Naive thymus-derived CD8-positive, alpha-beta T cell (primary cell): ENCODE measurements around the gene TEX12. TPM values are rescaled to one million over a fixed set of nuclear protein-coding genes. Genes with fewer than 3 reads are reported as not detected.

Experiments used
- ATAC-seq, 2 donors: fragments of 150-1000 bp; cut with Tn5 transposase in 1 of 2; sonication (Bioruptor Pico), chemical (Tn5 transposase) in 1 of 2; 1 replicate in 1 of 2; 2 replicates in 1 of 2; pipeline ENCODE4 v1.10.0; 2021; ENCODE audit warnings: mild to moderate bottlenecking in 2 of 2, moderate library complexity in 2 of 2
- POLR2A ChIA-PET: fragments of 350-600 bp; sonication (Branson Sonifier 250); formaldehyde crosslinking; loops from one replicate; lab custom pipeline; 2021; ENCODE audit warnings: antibody characterized with exemption; lab: Charles Lee
- DNase-seq, 10 donors: peaks; one replicate each; pipeline versions ENCODE4 v3.0.0 to v3.0.0-alpha.2; 2020 to 2022
- H3K27ac Mint-ChIP-seq, 10 donors: one replicate each; pipeline ENCODE4 v1.8.0; 2020 to 2022; ENCODE audit warnings: mild to moderate bottlenecking in 10 of 10, mixed read lengths in 10 of 10, moderate library complexity in 4 of 10, inconsistent platforms in 1 of 10
- H3K27me3 Mint-ChIP-seq, 5 donors: one replicate each; pipeline ENCODE4 v1.8.0; 2021 to 2022; ENCODE audit warnings: mixed read lengths in 5 of 5
- H3K36me3 Mint-ChIP-seq, 3 donors: one replicate each; pipeline ENCODE4 v1.8.0; 2020 to 2022; ENCODE audit warnings: mixed read lengths in 3 of 3, mild to moderate bottlenecking in 2 of 3, inconsistent platforms in 1 of 3
- H3K4me1 Mint-ChIP-seq, 4 donors: one replicate each; pipeline ENCODE4 v1.8.0; 2021 to 2022; ENCODE audit warnings: mixed read lengths in 4 of 4
- H3K4me3 Mint-ChIP-seq, 10 donors: one replicate each; pipeline ENCODE4 v1.8.0; 2020 to 2022; ENCODE audit warnings: mild to moderate bottlenecking in 10 of 10, mixed read lengths in 10 of 10, moderate library complexity in 6 of 10, inconsistent platforms in 1 of 10
- H3K9me3 Mint-ChIP-seq, 9 donors: one replicate each; pipeline ENCODE4 v1.8.0; 2020 to 2022; ENCODE audit warnings: mixed read lengths in 9 of 9, mild to moderate bottlenecking in 3 of 9, inconsistent platforms in 1 of 9, moderate library complexity in 1 of 9
- polyA plus RNA-seq, 3 donors: library from polyadenylated mRNA; unstranded; fragments of 300-500 nt; fragmentation: Illumina TruSeq; gene quantifications; one replicate each; pipeline ENCODE4 v1.2.3, GENCODE V29; 2021
- total RNA-seq, 8 experiments: library from RNA in 2 of 8; stranded (reverse) in 2 of 8; gene quantifications; one replicate each; pipeline ENCODE4 v1.2.3 and lab custom pipeline; 2021 to 2026

TEX12 gene
- total and polyA plus RNA-seq, 5 experiments from 2014 or later, result 0.44 TPM; not detected in 4

DNA sequence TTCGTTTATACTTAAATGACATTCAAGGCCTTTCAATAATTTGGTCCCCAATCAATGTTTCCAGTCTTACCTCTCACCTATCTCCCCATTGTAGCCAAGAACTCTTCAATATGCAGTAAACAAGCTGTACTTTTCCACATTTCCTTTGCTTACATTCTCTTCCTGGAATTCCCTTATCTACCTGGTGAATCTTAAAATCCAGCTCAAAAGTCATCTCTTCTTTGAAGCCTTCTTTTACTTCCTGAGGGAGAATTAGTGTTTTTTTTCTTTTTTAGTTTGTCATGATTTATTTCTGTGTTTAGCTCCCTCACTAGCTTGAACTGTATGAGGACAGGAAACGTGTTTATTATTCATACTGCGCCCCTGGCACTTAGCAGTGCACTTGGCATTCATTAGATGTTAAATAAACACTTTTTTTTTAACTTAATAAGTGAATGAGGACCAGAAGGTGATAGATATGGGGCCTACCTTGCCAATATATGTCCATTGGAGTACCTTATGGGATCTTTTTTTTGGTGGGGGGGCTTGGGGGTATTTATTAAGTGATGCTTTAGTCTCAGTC, 54.2 kb downstream of the TEX12 start:
- H3K27ac Mint-ChIP-seq, result peak overlapping the region in 1 of 10 donors; percentile 7
- H3K4me3 Mint-ChIP-seq, result no peak overlapping the region
- no peaks in the 10 kb centered on the region for H3K27me3 Mint-ChIP-seq
- no peaks in the 10 kb centered on the region for H3K36me3 Mint-ChIP-seq
- peaks cover 3 to 15% (median 10%) of the 10 kb centered on the region in 4 donors for H3K4me1 Mint-ChIP-seq
- POLR2A ChIA-PET, result interaction anchor here (0.5 kb wide), 1 partner anchor 59 kb away, joined by 3 read pairs; no protein-coding TSS in a partner anchor
- H3K9me3 Mint-ChIP-seq, result no peaks in the 10 kb centered on the region
- DNase-seq (no peak), ATAC-seq (no peak)

Other genes starting within 250 kb of the TEX12 start
- not detected for gene C11orf52, start 248.5 kb upstream of the TEX12 start, total RNA-seq
- gene C11orf52, start 248.5 kb upstream of the TEX12 start, polyA plus RNA-seq, result not detected
- gene DIXDC1, start 230.0 kb upstream of the TEX12 start, total RNA-seq, result 1 to 10 TPM in 1 of 2 experiments, under 1 TPM in 1; 0.80 to 1.2 TPM
- gene DIXDC1, start 230.0 kb upstream of the TEX12 start, polyA plus RNA-seq, result 1 to 10 TPM in 1 of 3 donors, under 1 TPM in 2; 0.27 to 5.7 (median 0.81) TPM
- 10 to 100 TPM; 20.0 to 20.5 TPM for gene DLAT, start 142.0 kb upstream of the TEX12 start, total RNA-seq
- gene DLAT, start 142.0 kb upstream of the TEX12 start, polyA plus RNA-seq, result 10 to 100 TPM; 22.4 to 26.1 (median 24.5) TPM
- not detected for gene PIH1D2, start 93.4 kb upstream of the TEX12 start, total RNA-seq
- gene PIH1D2, start 93.4 kb upstream of the TEX12 start, polyA plus RNA-seq, result under 1 TPM in 2 of 3 donors, not detected in 1; 0.50 to 0.87 TPM
- gene NKAPD1, start 93.1 kb upstream of the TEX12 start, total RNA-seq, result 10 to 100 TPM; 21.5 to 21.7 TPM
- gene NKAPD1, start 93.1 kb upstream of the TEX12 start, polyA plus RNA-seq, result 10 to 100 TPM in 1 of 3 donors, 1 to 10 TPM in 2; 9.8 to 12.6 (median 10.0) TPM
- 10 to 100 TPM; 26.2 to 33.3 TPM for gene TIMM8B, start 80.6 kb upstream of the TEX12 start, total RNA-seq
- gene TIMM8B, start 80.6 kb upstream of the TEX12 start, polyA plus RNA-seq, result 10 to 100 TPM; 58.0 to 75.2 (median 69.1) TPM
- 10 to 100 TPM; 71.5 to 76.9 TPM for gene SDHD, start 80.5 kb upstream of the TEX12 start, total RNA-seq
- 100 to 1,000 TPM; 167 to 191 (median 181) TPM for gene SDHD, start 80.5 kb upstream of the TEX12 start, polyA plus RNA-seq
- not detected for gene IL18, start 3.3 kb upstream of the TEX12 start, total RNA-seq
- under 1 TPM in 2 of 3 donors, not detected in 1; 0.16 to 0.19 TPM for gene IL18, start 3.3 kb upstream of the TEX12 start, polyA plus RNA-seq
- 1 to 10 TPM; 1.9 to 2.3 TPM for gene BCO2, start 8.1 kb downstream of the TEX12 start, total RNA-seq
- gene BCO2, start 8.1 kb downstream of the TEX12 start, polyA plus RNA-seq, result not detected
- gene PTS, start 59.1 kb downstream of the TEX12 start, total RNA-seq, result 10 to 100 TPM; 28.7 to 30.8 TPM
- gene PTS, start 59.1 kb downstream of the TEX12 start, polyA plus RNA-seq, result 1 to 10 TPM; 4.6 to 7.6 (median 5.3) TPM
- not detected for gene PLET1, start 93.5 kb downstream of the TEX12 start, total RNA-seq
- gene PLET1, start 93.5 kb downstream of the TEX12 start, polyA plus RNA-seq, result not detected